ENCODE results near the gene MIB2.

Gene MIB2

GRCh38 chr1:1623631-1624442 is 8.5 kb downstream of the MIB2 start:
- TF ChIP-seq CTCF (IDR thresholded peaks at IDR 0.05): no peak

- no peak for TF ChIP-seq CTCF (IDR thresholded peaks at IDR 0.05)
Measured at GRCh38 chr1:1624443-1625403, 9.4 kb downstream of the MIB2 start.

GRCh38 chr1:1625404-1625775 is 10.1 kb downstream of the MIB2 start:
- no peak for TF ChIP-seq CTCF (IDR thresholded peaks at IDR 0.05)

GRCh38 chr1:1625824-1626206 is 10.5 kb downstream of the MIB2 start:
- TF ChIP-seq CTCF (IDR thresholded peaks at IDR 0.05): no peak

- no peak for TF ChIP-seq CTCF (IDR thresholded peaks at IDR 0.05)
Measured at GRCh38 chr1:1626207-1627141, 11.2 kb downstream of the MIB2 start.

- TF ChIP-seq CTCF (IDR thresholded peaks at IDR 0.05): no peak
Measured at GRCh38 chr1:1627261-1627828, 12.0 kb downstream of the MIB2 start.

All from LNCAP (cell line).